ENCODE measurements around the gene AMER2.

AMER2 gene

GRCh38 chr13:25171517-25172302, at the start of gene AMER2:
AMER2 (minus strand) TSS chr13:25172288; CDS start chr13:25171619, 669 bp downstream.
- no peak for DNase-seq (ENCODE audit: low spot score)

- DNase-seq (ENCODE audit: low spot score): no peak
These were observed 45.9 kb upstream of the AMER2 start for GRCh38 chr13:25218019-25218418.

GRCh38 chr13:25217023-25217885, 45.2 kb upstream of the AMER2 start:
- peak; percentile 17 for DNase-seq (ENCODE audit: low spot score)

GRCh38 chr13:25215253-25215575, 43.1 kb upstream of the AMER2 start:
- no peak for DNase-seq (ENCODE audit: low spot score)

- DNase-seq (ENCODE audit: low spot score): no peak
These were observed 42.6 kb upstream of the AMER2 start for GRCh38 chr13:25214491-25215252.

- peak; percentile 17 for DNase-seq (ENCODE audit: low spot score)
These were observed 41.6 kb upstream of the AMER2 start for GRCh38 chr13:25213715-25214114.

GRCh38 chr13:25210842-25211569, 38.9 kb upstream of the AMER2 start:
- DNase-seq (ENCODE audit: low spot score): no peak

- no peak for DNase-seq (ENCODE audit: low spot score)
These were observed 35.3 kb upstream of the AMER2 start for GRCh38 chr13:25207291-25207810.

GRCh38 chr13:25204863-25205262, 32.8 kb upstream of the AMER2 start:
- DNase-seq (ENCODE audit: low spot score): no peak

- no peak for DNase-seq (ENCODE audit: low spot score)
These were observed 31.1 kb upstream of the AMER2 start for GRCh38 chr13:25203127-25203740.

- DNase-seq (ENCODE audit: low spot score): no peak
These were observed 28.7 kb upstream of the AMER2 start for GRCh38 chr13:25200783-25201182.

- no peak for DNase-seq (ENCODE audit: low spot score)
These were observed 26.6 kb upstream of the AMER2 start for GRCh38 chr13:25198647-25199046.

- DNase-seq (ENCODE audit: low spot score): no peak
These were observed 24.9 kb upstream of the AMER2 start for GRCh38 chr13:25196971-25197370.

- DNase-seq (ENCODE audit: low spot score): no peak
These were observed 20.8 kb upstream of the AMER2 start for GRCh38 chr13:25192936-25193335.

- DNase-seq (ENCODE audit: low spot score): no peak
These were observed 20.4 kb upstream of the AMER2 start for GRCh38 chr13:25192489-25192888.

GRCh38 chr13:25192052-25192451, 20.0 kb upstream of the AMER2 start:
- no peak for DNase-seq (ENCODE audit: low spot score)

GRCh38 chr13:25190771-25191170, 18.7 kb upstream of the AMER2 start:
- DNase-seq (ENCODE audit: low spot score): no peak

- no peak for DNase-seq (ENCODE audit: low spot score)
These were observed 18.2 kb upstream of the AMER2 start for GRCh38 chr13:25190256-25190655.

GRCh38 chr13:25187596-25187995, 15.5 kb upstream of the AMER2 start:
- DNase-seq (ENCODE audit: low spot score): no peak

- no peak for DNase-seq (ENCODE audit: low spot score)
These were observed 14.1 kb upstream of the AMER2 start for GRCh38 chr13:25186187-25186586.

GRCh38 chr13:25181597-25181996, 9.5 kb upstream of the AMER2 start:
- no peak for DNase-seq (ENCODE audit: low spot score)

Measured in hepatic stellate cell (primary cell).